H9 (cell line): ENCODE data around the gene RBSN. TPM values are rescaled to one million over a fixed set of nuclear protein-coding genes. Genes with fewer than 3 reads are reported as not detected.

Experiments used
- DNase-seq: peaks from one replicate; pipeline ENCODE4 v3.0.0-alpha.2; 2017
- H2AFZ ChIP-seq: one replicate; pipeline ENCODE4 v1.6.1; 2013; ENCODE audit warnings: mild to moderate bottlenecking, low read length, control low read depth, moderate library complexity
- H2AK5ac ChIP-seq: 2 replicates; pipeline ENCODE4 v1.6.1; 2013; ENCODE audit warnings: low read length, control low read depth, mixed read lengths; ENCODE audit not compliant: insufficient read length
- H2BK120ac ChIP-seq: one replicate; pipeline ENCODE4 v1.6.1; 2013; ENCODE audit warnings: low read depth, mild to moderate bottlenecking, low read length, control low read depth, inconsistent platforms; ENCODE audit not compliant: poor library complexity, severe bottlenecking
- H2BK12ac ChIP-seq: 2 replicates; pipeline ENCODE4 v1.6.1; 2013; ENCODE audit warnings: low read length, control low read depth, mixed read lengths, low read depth; ENCODE audit not compliant: insufficient read length
- H2BK15ac ChIP-seq: 2 replicates; pipeline ENCODE4 v1.6.1; 2013; ENCODE audit warnings: low read depth, low read length, control low read depth
- H2BK20ac ChIP-seq: one replicate; pipeline ENCODE4 v1.6.1; 2013; ENCODE audit warnings: low read depth, mild to moderate bottlenecking, low read length, control low read depth, inconsistent platforms; ENCODE audit not compliant: poor library complexity, severe bottlenecking
- H2BK5ac ChIP-seq: 2 replicates; pipeline ENCODE4 v1.6.1; 2013; ENCODE audit warnings: low read length, control low read depth, mixed read lengths; ENCODE audit not compliant: insufficient read length
- H3K14ac ChIP-seq: 2 replicates; pipeline ENCODE4 v1.6.1; 2013; ENCODE audit warnings: low read length, control low read depth; ENCODE audit not compliant: insufficient read depth
- H3K18ac ChIP-seq: 2 replicates; pipeline ENCODE4 v1.6.1; 2013; ENCODE audit warnings: low read depth, mild to moderate bottlenecking, mixed read lengths, low read length, control low read depth; ENCODE audit not compliant: insufficient read length
- H3K23ac ChIP-seq: 2 replicates; pipeline ENCODE4 v1.6.1; 2013; ENCODE audit warnings: low read length, control low read depth, mixed read lengths, low read depth; ENCODE audit not compliant: insufficient read length
- H3K23me2 ChIP-seq: 2 replicates; pipeline ENCODE4 v1.6.1; 2013; ENCODE audit warnings: low read depth, mild to moderate bottlenecking, mixed read lengths, low read length, control low read depth; ENCODE audit not compliant: insufficient read length, poor library complexity, severe bottlenecking
- H3K27ac ChIP-seq: 2 replicates; pipeline ENCODE4 v1.5.1; 2013; ENCODE audit warnings: low read length, control low read depth, mixed read lengths, low read depth; ENCODE audit not compliant: insufficient read length
- H3K27me3 ChIP-seq: 2 replicates; pipeline ENCODE4 v1.6.1; 2013; ENCODE audit warnings: low read length, control low read depth, inconsistent platforms; ENCODE audit not compliant: insufficient read depth
- H3K4ac ChIP-seq: 2 replicates; pipeline ENCODE4 v1.6.1; 2013; ENCODE audit warnings: low read depth, mild to moderate bottlenecking, control low read depth, inconsistent platforms, low read length, moderate library complexity
- H3K4me1 ChIP-seq: 2 replicates; pipeline ENCODE4 v1.6.1; 2013; ENCODE audit warnings: low read length, control low read depth, inconsistent platforms; ENCODE audit not compliant: insufficient read depth
- H3K4me2 ChIP-seq: 2 replicates; pipeline ENCODE4 v1.6.1; 2013; ENCODE audit warnings: low read length, control low read depth, mixed read lengths; ENCODE audit not compliant: insufficient read length, insufficient read depth
- H3K56ac ChIP-seq: 2 replicates; pipeline ENCODE4 v1.6.1; 2013; ENCODE audit warnings: low read depth, mild to moderate bottlenecking, mixed read lengths, low read length, control low read depth; ENCODE audit not compliant: insufficient read length
- H3K79me1 ChIP-seq: 2 replicates; pipeline ENCODE4 v1.6.1; 2013; ENCODE audit warnings: low read depth, mild to moderate bottlenecking, moderate library complexity, low read length, control low read depth, inconsistent platforms; ENCODE audit not compliant: insufficient read depth, poor library complexity, severe bottlenecking
- H3K79me2 ChIP-seq: 2 replicates; pipeline ENCODE4 v1.6.1; 2013; ENCODE audit warnings: low read length, control low read depth, inconsistent platforms; ENCODE audit not compliant: insufficient read depth
- H3K9ac ChIP-seq: 2 replicates; pipeline ENCODE4 v1.6.1; 2013; ENCODE audit warnings: low read length, control low read depth, mixed read lengths; ENCODE audit not compliant: insufficient read length; ENCODE audit errors: extremely low read depth
- H3K9me3 ChIP-seq: one replicate; pipeline ENCODE4 v1.6.1; 2013; ENCODE audit warnings: low read depth, low read length, inconsistent platforms; ENCODE audit not compliant: control insufficient read depth
- H3T11ph ChIP-seq: one replicate; pipeline ENCODE4 v1.6.1; 2013; ENCODE audit warnings: mild to moderate bottlenecking, low read length, control low read depth, inconsistent platforms
- H4K20me1 ChIP-seq: one replicate; pipeline ENCODE4 v1.6.1; 2013; ENCODE audit not compliant: control insufficient read depth, insufficient read length, insufficient read depth
- H4K5ac ChIP-seq: 2 replicates; pipeline ENCODE4 v1.6.1; 2013; ENCODE audit warnings: low read depth, mild to moderate bottlenecking, mixed read lengths, low read length, control low read depth; ENCODE audit not compliant: insufficient read length
- H4K8ac ChIP-seq: replicated peaks from 2 replicates; pipeline ENCODE4 v1.6.1; 2013; ENCODE audit warnings: low read length, control low read depth, mixed read lengths, low read depth; ENCODE audit not compliant: insufficient read length
- H4K91ac ChIP-seq: 2 replicates; pipeline ENCODE4 v1.6.1; 2013; ENCODE audit warnings: low read depth, mild to moderate bottlenecking, moderate library complexity, mixed read lengths, low read length, control low read depth; ENCODE audit not compliant: insufficient read length
- H3K27ac Mint-ChIP-seq, 3 experiments: 2 replicates in 2 of 3; 3 replicates in 1 of 3; pipeline ENCODE4 v1.8.0; 2020 to 2021; ENCODE audit warnings: mixed read lengths in 3 of 3, mild to moderate bottlenecking in 1 of 3, moderate library complexity in 1 of 3
- H3K27me3 Mint-ChIP-seq: 2 replicates; pipeline ENCODE4 v1.8.0; 2021; ENCODE audit warnings: low read depth, mild to moderate bottlenecking, moderate library complexity, mixed read lengths
- H3K36me3 Mint-ChIP-seq, 3 experiments: 2 replicates in 2 of 3; 3 replicates in 1 of 3; pipeline ENCODE4 v1.8.0; 2020 to 2021; ENCODE audit warnings: low read depth in 3 of 3, mixed read lengths in 3 of 3; ENCODE audit not compliant: insufficient read depth in 1 of 3
- H3K4me1 Mint-ChIP-seq, 2 experiments: 2 replicates each; pipeline ENCODE4 v1.8.0; 2020; ENCODE audit warnings: mixed read lengths in 2 of 2
- H3K4me3 Mint-ChIP-seq, 2 experiments: 2 replicates in 1 of 2; 3 replicates in 1 of 2; pipeline ENCODE4 v1.8.0; 2020 to 2021; ENCODE audit warnings: mild to moderate bottlenecking in 2 of 2, mixed read lengths in 2 of 2, moderate library complexity in 1 of 2
- H3K9me3 Mint-ChIP-seq, 2 experiments: 2 replicates in 1 of 2; 3 replicates in 1 of 2; pipeline ENCODE4 v1.8.0; 2020; ENCODE audit warnings: mild to moderate bottlenecking in 2 of 2, mixed read lengths in 2 of 2, moderate library complexity in 1 of 2
- WGBS: extraction: QIAGEN DNeasy Blood & Tissue Kit; methylation state at CpG from one replicate; pipeline ENCODE4 v1.1.7; 2013; ENCODE audit warnings: missing lambda C conversion rate, low lambda C conversion rate, mixed read lengths; ENCODE audit not compliant: insufficient read length; ENCODE audit errors: extremely low coverage; 5-methylcytosine and 5-hydroxymethylcytosine counted together
- total RNA-seq: library from RNA; stranded (reverse); gene quantifications from 2 replicates; pipeline ENCODE4 v1.2.1, GENCODE V29; 2021
- TF ChIP-seq, protein P1 (sequence below): fragments of 200-600 bp; sonication (generic); conservative IDR thresholded peaks from 3 replicates; pipeline ENCODE4 v1.8.0; 2021; ENCODE audit warnings: antibody characterized with exemption, mild to moderate bottlenecking

Gene RBSN
- total RNA-seq, 1 experiment from 2014 or later = 16.0 TPM

DNA sequence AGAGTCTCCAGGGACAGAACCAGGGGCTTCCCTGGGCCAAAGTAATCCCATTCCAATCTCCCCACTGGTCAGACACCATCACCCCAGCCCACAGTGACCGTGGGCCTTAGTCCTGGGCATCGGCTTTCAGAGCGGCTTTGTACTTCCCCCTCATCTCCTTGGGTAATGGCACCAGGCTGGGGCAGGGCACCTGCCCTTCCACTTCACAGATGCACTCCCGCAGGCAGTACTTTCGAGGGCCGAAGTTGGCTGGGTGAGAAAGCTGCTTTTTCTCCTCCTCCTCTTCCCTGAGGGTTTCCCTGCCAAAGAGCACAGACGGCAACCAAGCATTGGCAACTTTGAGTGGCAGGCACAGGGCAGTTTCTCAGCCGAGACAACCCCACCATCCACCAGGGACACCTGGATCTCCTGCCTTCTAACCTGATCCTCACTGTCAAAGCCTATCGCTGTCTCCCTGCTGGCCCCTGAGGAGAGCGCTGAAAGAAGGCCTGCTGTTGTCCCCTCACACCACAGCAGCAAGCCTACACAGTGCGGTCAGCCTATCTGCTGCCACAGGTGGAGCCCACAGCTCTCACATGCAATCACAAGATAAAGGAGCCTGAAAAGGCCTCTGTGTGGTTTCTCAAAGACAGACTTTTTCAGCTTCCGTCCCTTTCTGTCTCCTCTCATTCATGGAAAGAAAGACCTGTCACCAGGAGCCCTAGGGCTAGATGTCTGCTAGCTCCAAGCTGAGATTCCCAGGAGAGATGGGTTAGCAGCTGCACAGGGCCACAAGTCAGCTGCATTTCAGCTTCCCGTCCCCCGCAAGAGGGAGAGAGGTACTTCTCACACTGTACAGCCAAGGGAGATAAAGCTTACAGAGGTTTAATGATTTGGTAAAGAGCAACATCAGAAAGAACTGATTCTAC is 46.4 kb downstream of the RBSN start:
- no peaks in the 10 kb centered on the region for H3K23me2 ChIP-seq
- Mint-ChIP-seq H3K4me3 (no peak overlapping the region), H3K27ac (peak overlapping the region in 2 of 3 experiments; percentile 61 to 71; a peak in 6 of 7 replicates), H3K9me3 (no peaks in the 10 kb centered on the region), H3K4me1 (peaks cover 7 to 10% of the 10 kb centered on the region in 2 experiments; a peak in 3 of 4 replicates), H3K36me3 (peaks cover 21 to 85% (median 64%) of the 10 kb centered on the region in 3 experiments; a peak in 6 of 7 replicates), H3K27me3 (no peaks in the 10 kb centered on the region)
- no peak overlapping the region for H3K9ac ChIP-seq
- H3K56ac ChIP-seq = no peak overlapping the region
- H3T11ph ChIP-seq = no peak overlapping the region
- DNase-seq = no peak
- peaks cover 2% of the 10 kb centered on the region for H4K20me1 ChIP-seq
- no peaks in the 10 kb centered on the region for H3K9me3 ChIP-seq
- H2AK5ac ChIP-seq = no peak overlapping the region
- H3K4me2 ChIP-seq = no peak overlapping the region
- H3K27me3 ChIP-seq = no peaks in the 10 kb centered on the region
- no peak overlapping the region for H2BK12ac ChIP-seq
- no peak overlapping the region for H2AFZ ChIP-seq
- H3K18ac ChIP-seq = no peak overlapping the region
- H4K5ac ChIP-seq = no peak overlapping the region
- H2BK5ac ChIP-seq = no peak overlapping the region
- no peak overlapping the region for H4K8ac ChIP-seq
- no peak overlapping the region for H4K91ac ChIP-seq
- TF ChIP-seq, protein P1, sequence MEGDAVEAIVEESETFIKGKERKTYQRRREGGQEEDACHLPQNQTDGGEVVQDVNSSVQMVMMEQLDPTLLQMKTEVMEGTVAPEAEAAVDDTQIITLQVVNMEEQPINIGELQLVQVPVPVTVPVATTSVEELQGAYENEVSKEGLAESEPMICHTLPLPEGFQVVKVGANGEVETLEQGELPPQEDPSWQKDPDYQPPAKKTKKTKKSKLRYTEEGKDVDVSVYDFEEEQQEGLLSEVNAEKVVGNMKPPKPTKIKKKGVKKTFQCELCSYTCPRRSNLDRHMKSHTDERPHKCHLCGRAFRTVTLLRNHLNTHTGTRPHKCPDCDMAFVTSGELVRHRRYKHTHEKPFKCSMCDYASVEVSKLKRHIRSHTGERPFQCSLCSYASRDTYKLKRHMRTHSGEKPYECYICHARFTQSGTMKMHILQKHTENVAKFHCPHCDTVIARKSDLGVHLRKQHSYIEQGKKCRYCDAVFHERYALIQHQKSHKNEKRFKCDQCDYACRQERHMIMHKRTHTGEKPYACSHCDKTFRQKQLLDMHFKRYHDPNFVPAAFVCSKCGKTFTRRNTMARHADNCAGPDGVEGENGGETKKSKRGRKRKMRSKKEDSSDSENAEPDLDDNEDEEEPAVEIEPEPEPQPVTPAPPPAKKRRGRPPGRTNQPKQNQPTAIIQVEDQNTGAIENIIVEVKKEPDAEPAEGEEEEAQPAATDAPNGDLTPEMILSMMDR = no peak
- H3K27ac ChIP-seq = no peak overlapping the region
- H3K79me2 ChIP-seq = peaks cover 6% of the 10 kb centered on the region; the same call in 1 of the 2 replicates
- no peak overlapping the region for H3K23ac ChIP-seq
- no peaks in the 10 kb centered on the region for H3K4me1 ChIP-seq
- no peak overlapping the region for H3K4ac ChIP-seq
- H2BK20ac ChIP-seq = no peak overlapping the region
- WGBS = no CpG with 5 or more reads among the region's 14 CpGs
- H2BK120ac ChIP-seq = no peak overlapping the region
- H3K79me1 ChIP-seq = no peaks in the 10 kb centered on the region
- H3K14ac ChIP-seq = no peak overlapping the region
- no peak overlapping the region for H2BK15ac ChIP-seq
